Measurements from ENCODE around the gene MDM1.

The MDM1 gene

DNA sequence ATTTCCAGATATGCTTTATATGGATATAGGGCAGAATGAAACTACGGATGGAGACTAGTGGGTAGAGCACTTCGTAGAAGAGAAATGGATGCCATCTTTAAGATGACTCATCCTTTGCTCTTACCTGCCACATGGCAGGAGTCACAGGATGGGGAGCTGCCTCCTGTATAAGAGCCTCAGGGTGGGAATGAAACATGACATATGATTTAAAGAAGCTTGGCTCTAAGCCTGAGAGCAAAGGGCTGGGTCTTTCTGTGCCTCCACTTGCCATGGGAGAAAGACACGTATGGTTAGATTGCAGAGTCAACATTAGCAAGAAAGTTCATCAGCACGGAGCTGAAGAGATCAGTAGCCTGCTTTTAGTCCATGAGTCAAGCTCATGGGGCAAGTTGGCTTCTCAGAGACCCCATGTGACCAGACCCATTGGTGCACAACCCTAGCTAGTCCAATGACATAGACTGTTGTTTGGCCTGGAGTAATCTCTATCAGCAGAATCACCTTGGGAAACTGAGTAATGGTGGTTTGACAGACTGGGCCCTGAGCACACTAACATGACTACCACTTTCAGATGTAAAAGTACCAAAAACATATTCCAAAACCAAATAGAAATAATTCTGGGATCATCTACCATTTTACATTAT lies 40.6 kb downstream of the MDM1 start:
- POLR2A ChIA-PET, result no interaction called here
- no peak overlapping the region for H3K4me3 ChIP-seq (ENCODE audit: low read depth, low read length)
- CTCF ChIA-PET, result interaction anchor here (1.0 to 1.7 kb wide), 2 partner anchors 13 to 26 kb away, joined by 4 read pairs; no protein-coding TSS in a partner anchor
- TF ChIP-seq, protein P1, sequence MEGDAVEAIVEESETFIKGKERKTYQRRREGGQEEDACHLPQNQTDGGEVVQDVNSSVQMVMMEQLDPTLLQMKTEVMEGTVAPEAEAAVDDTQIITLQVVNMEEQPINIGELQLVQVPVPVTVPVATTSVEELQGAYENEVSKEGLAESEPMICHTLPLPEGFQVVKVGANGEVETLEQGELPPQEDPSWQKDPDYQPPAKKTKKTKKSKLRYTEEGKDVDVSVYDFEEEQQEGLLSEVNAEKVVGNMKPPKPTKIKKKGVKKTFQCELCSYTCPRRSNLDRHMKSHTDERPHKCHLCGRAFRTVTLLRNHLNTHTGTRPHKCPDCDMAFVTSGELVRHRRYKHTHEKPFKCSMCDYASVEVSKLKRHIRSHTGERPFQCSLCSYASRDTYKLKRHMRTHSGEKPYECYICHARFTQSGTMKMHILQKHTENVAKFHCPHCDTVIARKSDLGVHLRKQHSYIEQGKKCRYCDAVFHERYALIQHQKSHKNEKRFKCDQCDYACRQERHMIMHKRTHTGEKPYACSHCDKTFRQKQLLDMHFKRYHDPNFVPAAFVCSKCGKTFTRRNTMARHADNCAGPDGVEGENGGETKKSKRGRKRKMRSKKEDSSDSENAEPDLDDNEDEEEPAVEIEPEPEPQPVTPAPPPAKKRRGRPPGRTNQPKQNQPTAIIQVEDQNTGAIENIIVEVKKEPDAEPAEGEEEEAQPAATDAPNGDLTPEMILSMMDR (IDR thresholded peaks at IDR 0.05; ENCODE audit: insufficient read depth, low read length, missing control alignments), result no peak
- DNase-seq (ENCODE audit: low read depth, low spot score), result no peak

DNA sequence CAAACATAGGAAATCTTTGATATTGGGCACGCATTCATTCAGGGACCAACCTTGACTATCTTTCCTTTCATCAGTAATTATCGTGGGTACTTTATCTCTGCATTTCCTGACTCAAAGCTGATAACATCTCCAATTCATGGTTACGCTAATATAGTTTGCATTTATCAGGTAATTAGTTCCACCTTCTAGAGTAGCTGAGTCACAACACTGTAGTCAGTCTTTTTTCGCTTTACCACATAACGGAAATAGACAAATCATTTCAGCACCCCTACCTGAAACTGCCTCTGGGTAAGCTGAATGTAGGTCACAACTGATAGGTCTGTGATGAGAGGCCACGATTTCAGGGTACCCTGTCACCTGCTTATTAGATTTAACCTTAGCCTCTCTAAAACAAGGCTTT lies 42.0 kb downstream of the MDM1 start:
- no peak overlapping the region for H3K4me3 ChIP-seq (ENCODE audit: low read depth, low read length)
- ChIA-PET CTCF (no interaction called here), POLR2A (no interaction called here)
- no peak for DNase-seq (ENCODE audit: low read depth, low spot score)
- TF ChIP-seq, protein P1 (IDR thresholded peaks at IDR 0.05; ENCODE audit: insufficient read depth, low read length, missing control alignments), result no peak

DNA sequence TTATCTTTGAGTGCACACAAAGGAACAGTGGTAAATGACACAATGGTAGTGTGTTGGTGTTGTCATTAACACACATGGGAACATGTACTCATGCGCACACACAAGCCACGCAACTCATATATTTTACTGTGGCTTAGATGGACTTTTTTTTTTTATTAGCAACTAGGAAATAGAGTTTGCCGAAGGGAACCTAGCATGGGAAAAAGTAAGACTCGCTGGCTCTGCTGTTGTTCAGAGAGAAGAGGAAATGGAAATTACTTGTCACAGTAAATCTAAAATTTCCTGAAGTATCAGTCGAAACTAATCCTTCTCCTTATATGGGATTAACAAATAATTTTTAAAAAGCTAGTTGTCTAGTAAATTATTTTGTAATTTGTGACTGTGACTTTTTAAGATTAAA lies 45.1 kb downstream of the MDM1 start:
- POLR2A ChIA-PET, result no interaction called here
- CTCF ChIA-PET, result no interaction called here

DNA sequence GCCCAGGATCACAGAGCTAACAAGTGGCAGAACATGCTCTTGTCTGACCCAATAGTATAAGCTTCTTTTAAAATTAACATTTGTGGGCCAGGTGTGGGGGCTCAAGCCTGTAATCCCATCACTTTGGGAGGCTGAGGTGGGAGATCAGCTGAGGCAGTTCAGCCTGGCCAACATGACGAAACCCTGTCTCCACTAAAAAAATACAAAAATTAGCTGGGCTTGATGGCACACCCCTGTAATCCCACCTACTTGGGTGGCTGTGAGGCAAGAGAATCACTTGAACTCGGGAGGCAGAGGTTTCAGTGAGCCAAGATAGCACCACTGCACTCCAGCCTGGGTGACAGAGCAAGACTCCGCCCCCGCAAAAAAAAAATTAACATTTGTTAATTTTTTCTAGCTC lies 45.8 kb downstream of the MDM1 start:
- ChIA-PET POLR2A (no interaction called here), CTCF (interaction anchor here (1.1 to 1.3 kb wide), 2 partner anchors 30 to 63 kb away, joined by 4 to 5 read pairs; no protein-coding TSS in a partner anchor)
- DNase-seq (ENCODE audit: low read depth, low spot score), result no peak
- H3K4me3 ChIP-seq (ENCODE audit: low read depth, low read length), result no peak overlapping the region
- TF ChIP-seq, protein P1 (IDR thresholded peaks at IDR 0.05; ENCODE audit: insufficient read depth, low read length, missing control alignments), result no peak

More for the DNA sequence above, 45.1 kb downstream of the MDM1 start:
- DNase-seq (ENCODE audit: low read depth, low spot score), result no peak
- no peak overlapping the region for H3K4me3 ChIP-seq (ENCODE audit: low read depth, low read length)
- TF ChIP-seq, protein P1 (IDR thresholded peaks at IDR 0.05; ENCODE audit: insufficient read depth, low read length, missing control alignments), result no peak

DNA sequence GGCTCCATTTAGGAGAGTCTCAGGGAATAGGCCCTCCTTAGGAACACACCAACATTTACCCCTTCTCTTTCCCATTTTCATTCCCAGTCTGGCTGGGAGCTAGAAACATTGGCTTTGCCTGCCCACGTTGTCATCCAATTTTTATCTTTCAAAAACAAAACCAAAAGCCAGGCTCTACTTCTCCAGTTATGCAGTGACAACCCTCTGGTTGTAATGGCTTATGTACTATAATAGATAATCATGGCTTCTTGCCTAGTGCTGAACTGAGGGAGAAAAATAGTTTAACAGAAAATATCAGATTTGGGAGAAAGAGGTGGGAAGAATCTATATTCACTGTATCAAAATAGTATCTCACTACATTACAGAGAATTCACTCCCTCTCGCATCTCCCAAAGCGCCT lies 46.6 kb downstream of the MDM1 start:
- DNase-seq (ENCODE audit: low read depth, low spot score), result no peak
- ChIA-PET POLR2A (no interaction called here), CTCF (interaction anchor here (1.1 to 1.3 kb wide), 2 partner anchors 31 to 62 kb away, joined by 4 to 5 read pairs; no protein-coding TSS in a partner anchor)
- TF ChIP-seq, protein P1 (IDR thresholded peaks at IDR 0.05; ENCODE audit: insufficient read depth, low read length, missing control alignments), result no peak
- no peak overlapping the region for H3K4me3 ChIP-seq (ENCODE audit: low read depth, low read length)

DNA sequence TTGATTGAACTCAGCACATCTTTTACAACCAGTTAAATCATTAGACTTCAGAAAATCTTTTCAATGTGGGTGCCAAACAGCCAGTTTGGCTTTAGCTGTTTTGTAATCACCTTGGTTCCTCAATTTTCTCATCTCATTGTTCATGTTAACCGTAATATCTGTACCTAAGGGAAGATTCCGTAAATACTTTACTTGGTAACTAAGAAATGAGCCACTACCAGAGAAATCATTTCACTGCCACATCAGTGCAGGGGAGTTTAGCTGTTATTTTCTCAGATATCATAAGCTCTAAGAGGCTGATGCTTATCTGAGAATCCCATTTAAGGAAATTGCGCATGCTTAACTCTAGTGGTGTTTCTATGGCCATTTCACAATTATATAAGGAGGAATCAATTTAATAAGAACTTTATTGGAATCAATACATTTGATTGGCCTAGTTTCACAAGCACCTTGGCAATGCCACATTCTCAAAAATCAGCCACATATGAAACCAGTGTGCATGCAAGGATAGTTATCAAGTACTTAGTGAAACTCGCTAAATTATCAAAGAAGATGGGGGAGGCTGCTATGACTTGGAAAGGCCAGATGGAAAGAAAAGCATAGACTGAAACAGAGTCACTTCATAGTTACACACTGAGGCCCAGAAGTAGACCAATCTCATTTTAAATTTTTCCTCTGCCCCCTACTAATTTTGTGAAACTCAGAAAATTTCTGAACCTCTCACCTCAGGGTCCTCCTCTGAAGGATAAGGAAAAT lies 50.7 kb downstream of the MDM1 start:
- no peak for DNase-seq (ENCODE audit: low read depth, low spot score)
- TF ChIP-seq, protein P1 (IDR thresholded peaks at IDR 0.05; ENCODE audit: insufficient read depth, low read length, missing control alignments), result no peak
- no peak overlapping the region for H3K4me3 ChIP-seq (ENCODE audit: low read depth, low read length)
- ChIA-PET CTCF (interaction anchor here (0.9 to 1.3 kb wide), 2 partner anchors 8 to 35 kb away, joined by 3 read pairs; no protein-coding TSS in a partner anchor), POLR2A (no interaction called here)

Measured in AG04449 (cell line).